OCI-LY7 (cell line): ENCODE results near the gene STN1. TPM values are rescaled to one million over a fixed set of nuclear protein-coding genes. Genes with fewer than 3 reads are reported as not detected.

Experiments
- BruUV-seq: library from RNA; stranded (reverse); fragments of 400-500 nt; replicated peaks from 2 replicates; lab custom pipeline; 2021; lab: Mats Ljungman, UMichigan
- CTCF ChIA-PET: fragments of 300-600 bp; sonication (Branson Sonifier 250); formaldehyde crosslinking; loops from one replicate; lab custom pipeline; 2022; ENCODE audit warnings: antibody characterized with exemption; ENCODE audit not compliant: unreplicated experiment; lab: Charles Lee
- POLR2A ChIA-PET: fragments of 300-600 bp; sonication (Branson Sonifier 250); formaldehyde crosslinking; loops from one replicate; lab custom pipeline; 2022; ENCODE audit warnings: antibody characterized with exemption; lab: Charles Lee
- DNase-seq: peaks from one replicate; pipeline ENCODE4 v3.0.0-alpha.2; 2015; ENCODE audit warnings: low spot score
- H2AFZ ChIP-seq: fragments of 200-600 bp; sonication (generic), shearing (Covaris generic); 2 replicates; pipeline ENCODE4 v1.6.1; 2014; ENCODE audit warnings: mild to moderate bottlenecking, antibody characterized with exemption, low read length, moderate library complexity
- H3K27ac ChIP-seq: fragments of 200-600 bp; sonication (generic); 2 replicates; pipeline ENCODE4 v1.5.1; 2014; ENCODE audit warnings: mixed run types, low read depth, mild to moderate bottlenecking, moderate library complexity, low read length, inconsistent platforms; ENCODE audit not compliant: poor library complexity, severe bottlenecking
- H3K36me3 ChIP-seq: fragments of 200-600 bp; sonication (generic); 2 replicates; pipeline ENCODE4 v1.6.1; 2014; ENCODE audit warnings: mild to moderate bottlenecking, antibody characterized with exemption, low read length, moderate library complexity, mixed read lengths; ENCODE audit not compliant: insufficient read depth
- H3K4me1 ChIP-seq: fragments of 200-600 bp; sonication (generic); 2 replicates; pipeline ENCODE4 v1.5.1; 2014; ENCODE audit warnings: mild to moderate bottlenecking, low read length; ENCODE audit not compliant: insufficient read depth, poor library complexity, severe bottlenecking
- H3K4me2 ChIP-seq: fragments of 200-600 bp; sonication (generic); 2 replicates; pipeline ENCODE4 v1.6.1; 2014; ENCODE audit warnings: mild to moderate bottlenecking, low read length
- H3K4me3 ChIP-seq: fragments of 200-600 bp; sonication (generic); 2 replicates; pipeline ENCODE4 v1.5.1; 2014; ENCODE audit warnings: mild to moderate bottlenecking, low read depth, low read length; ENCODE audit not compliant: poor library complexity, severe bottlenecking
- H3K79me2 ChIP-seq: fragments of 200-600 bp; sonication (generic); 2 replicates; pipeline ENCODE4 v1.6.1; 2016; ENCODE audit warnings: low read depth, mild to moderate bottlenecking, low read length, moderate library complexity, mixed read lengths; ENCODE audit not compliant: insufficient read depth
- H3K9me2 ChIP-seq: fragments of 200-600 bp; sonication (generic); 2 replicates; pipeline ENCODE4 v1.6.1; 2016; ENCODE audit warnings: mild to moderate bottlenecking, low read length, mixed read lengths; ENCODE audit not compliant: insufficient read depth
- H3K9me3 ChIP-seq: fragments of 200-600 bp; sonication (generic); 2 replicates; pipeline ENCODE4 v1.6.1; 2014; ENCODE audit warnings: mild to moderate bottlenecking, mixed run types, low read length, mixed read lengths
- H4K20me1 ChIP-seq: fragments of 200-600 bp; sonication (generic); 2 replicates; pipeline ENCODE4 v1.6.1; 2014; ENCODE audit warnings: mild to moderate bottlenecking, antibody characterized with exemption, low read length, moderate library complexity, mixed read lengths; ENCODE audit not compliant: insufficient read depth
- CTCF ChIP-seq: fragments of 200-600 bp; sonication (generic); conservative IDR thresholded peaks from 2 replicates; pipeline ENCODE4 v1.5.1; 2014; ENCODE audit warnings: mild to moderate bottlenecking, antibody characterized with exemption, low read length, moderate library complexity, mixed read lengths
- EZH2phosphoT487 ChIP-seq: fragments of 200-600 bp; sonication (generic); IDR thresholded peaks from 2 replicates; pipeline ENCODE4 v1.6.1; 2018; ENCODE audit warnings: low read depth, borderline replicate concordance, mild to moderate bottlenecking, mixed run types, antibody characterized with exemption, low read length, moderate library complexity, mixed read lengths
- intact Hi-C: fragments of 100-400 bp; cut with micrococcal nuclease; formaldehyde crosslinking; loops from one replicate; pipeline ENCODE4 v1.10.0; 2022; ENCODE audit not compliant: unreplicated experiment
- total RNA-seq, 2 experiments: library from RNA; depleted of rRNA in 1 of 2; stranded (reverse); fragments of >200 nt in 1 of 2; shearing (Covaris generic) in 1 of 2; gene quantifications; 2 replicates each; pipeline ENCODE4 v1.2.3, GENCODE V29; 2014 to 2022

Gene STN1
- total RNA-seq, 2 experiments from 2014 or later: 19.5 to 24.5 TPM

GRCh38 chr10:103932271-103932670 lies 14.3 kb upstream of the STN1 start:
- no TSS peak for BruUV-seq
- intact Hi-C loops: no loop called here
- Histone ChIP-seq H4K20me1 (no peaks in the 10 kb centered on the region), H3K9me3 (no peaks in the 10 kb centered on the region), H3K9me2 (no peaks in the 10 kb centered on the region), H3K4me3 (no peak overlapping the region), H2AFZ (no peak overlapping the region), H3K36me3 (no peaks in the 10 kb centered on the region), H3K27ac (no peak overlapping the region), H3K4me2 (no peak overlapping the region), H3K4me1 (no peaks in the 10 kb centered on the region), H3K79me2 (no peaks in the 10 kb centered on the region)
- CTCF ChIA-PET: no interaction called here
- DNase-seq: no peak
- POLR2A ChIA-PET: interaction anchor here (0.6 kb wide), 1 partner anchor 46 kb away, joined by 3 read pairs; no protein-coding TSS in a partner anchor
- no peak for TF ChIP-seq EZH2phosphoT487
- no peak for TF ChIP-seq CTCF

- no peak overlapping the region for H3K27ac ChIP-seq
- H4K20me1 ChIP-seq: no peaks in the 10 kb centered on the region
- ChIA-PET CTCF (no interaction called here), POLR2A (no interaction called here)
- H3K9me3 ChIP-seq: no peaks in the 10 kb centered on the region
- no peaks in the 10 kb centered on the region for H3K79me2 ChIP-seq
- BruUV-seq: no TSS peak
- DNase-seq: no peak
- H3K36me3 ChIP-seq: no peaks in the 10 kb centered on the region
- no peak overlapping the region for H3K4me3 ChIP-seq
- no peaks in the 10 kb centered on the region for H3K4me1 ChIP-seq
- TF ChIP-seq CTCF (no peak), EZH2phosphoT487 (no peak)
- H2AFZ ChIP-seq: no peak overlapping the region
- intact Hi-C loops: no loop called here
- H3K4me2 ChIP-seq: no peak overlapping the region
- no peaks in the 10 kb centered on the region for H3K9me2 ChIP-seq
These were observed 13.6 kb upstream of the STN1 start for GRCh38 chr10:103931603-103932002.

- Histone ChIP-seq H3K4me2 (no peak overlapping the region), H3K79me2 (no peaks in the 10 kb centered on the region), H2AFZ (no peak overlapping the region), H3K4me3 (no peak overlapping the region), H3K36me3 (no peaks in the 10 kb centered on the region), H3K9me3 (no peaks in the 10 kb centered on the region), H3K9me2 (no peaks in the 10 kb centered on the region), H4K20me1 (no peaks in the 10 kb centered on the region), H3K27ac (no peak overlapping the region), H3K4me1 (no peaks in the 10 kb centered on the region)
- TF ChIP-seq EZH2phosphoT487: no peak
- TF ChIP-seq CTCF: no peak
- DNase-seq: no peak
- BruUV-seq: no TSS peak
- intact Hi-C loops: no loop called here
- CTCF ChIA-PET: no interaction called here
- POLR2A ChIA-PET: no interaction called here
These were observed 12.9 kb upstream of the STN1 start for GRCh38 chr10:103930881-103931280.
